BJ (cell line): Measurements from ENCODE around the gene S100A8. TPM values are rescaled to one million over a fixed set of nuclear protein-coding genes. Genes with fewer than 3 reads are reported as not detected.
A peak's percentile ranks its signal among the peaks of the same experiment; 100 is the strongest.

Source experiments
- CTCF ChIA-PET: fragments of 350-600 bp; formaldehyde crosslinking; extraction: SDS; loops from one replicate; lab custom pipeline; 2021; ENCODE audit warnings: antibody characterized with exemption, inconsistent platforms; lab: Yijun Ruan, JAX
- POLR2A ChIA-PET: fragments of 300-600 bp; sonication (Branson Sonifier 250); formaldehyde crosslinking; extraction: SDS; loops from one replicate; lab custom pipeline; 2021; ENCODE audit warnings: antibody characterized with exemption; lab: Charles Lee
- DNase-seq: peaks from one replicate; pipeline ENCODE4 v3.0.0-alpha.2; 2011; ENCODE audit warnings: low read depth
- H3K27me3 ChIP-seq: 2 replicates; pipeline ENCODE4 v1.6.0; 2011; ENCODE audit warnings: low read length; ENCODE audit not compliant: control insufficient read depth, insufficient read depth
- H3K36me3 ChIP-seq: 2 replicates; pipeline ENCODE4 v1.5.1; 2011; ENCODE audit warnings: low read length; ENCODE audit not compliant: control insufficient read depth, insufficient read depth
- H3K4me3 ChIP-seq: 2 replicates; pipeline ENCODE4 v1.5.1; 2011; ENCODE audit warnings: low read depth, mild to moderate bottlenecking, control low read depth, low read length
- CTCF ChIP-seq: IDR thresholded peaks from 2 replicates; pipeline ENCODE4 v1.5.1; 2011; ENCODE audit warnings: low read depth, mild to moderate bottlenecking, control low read depth, inconsistent platforms, low read length, moderate library complexity; ENCODE audit not compliant: insufficient read depth
- polyA plus RNA-seq: library from polyadenylated mRNA; depleted of rRNA; stranded (reverse); fragments of >200 nt; gene quantifications from 2 replicates; pipeline ENCODE4 v1.2.3, GENCODE V29; 2011

Gene S100A8
- polyA plus RNA-seq, 1 experiment: not detected

- DNase-seq: no peak
- ChIA-PET POLR2A (no interaction called here), CTCF (interaction anchor here (0.7 to 17.9 kb wide), 15 partner anchors 9 to 397 kb away, joined by 3 to 404 read pairs (median 4); no protein-coding TSS in a partner anchor)
- Histone ChIP-seq H3K36me3 (no peaks in the 10 kb centered on the region), H3K4me3 (no peak overlapping the region), H3K27me3 (peaks cover 5% of the 10 kb centered on the region; the same call in 1 of the 2 replicates)
- no peak for TF ChIP-seq CTCF
Observed at GRCh38 chr1:153354515-153355193, 36.2 kb downstream of the S100A8 start.

DNA sequence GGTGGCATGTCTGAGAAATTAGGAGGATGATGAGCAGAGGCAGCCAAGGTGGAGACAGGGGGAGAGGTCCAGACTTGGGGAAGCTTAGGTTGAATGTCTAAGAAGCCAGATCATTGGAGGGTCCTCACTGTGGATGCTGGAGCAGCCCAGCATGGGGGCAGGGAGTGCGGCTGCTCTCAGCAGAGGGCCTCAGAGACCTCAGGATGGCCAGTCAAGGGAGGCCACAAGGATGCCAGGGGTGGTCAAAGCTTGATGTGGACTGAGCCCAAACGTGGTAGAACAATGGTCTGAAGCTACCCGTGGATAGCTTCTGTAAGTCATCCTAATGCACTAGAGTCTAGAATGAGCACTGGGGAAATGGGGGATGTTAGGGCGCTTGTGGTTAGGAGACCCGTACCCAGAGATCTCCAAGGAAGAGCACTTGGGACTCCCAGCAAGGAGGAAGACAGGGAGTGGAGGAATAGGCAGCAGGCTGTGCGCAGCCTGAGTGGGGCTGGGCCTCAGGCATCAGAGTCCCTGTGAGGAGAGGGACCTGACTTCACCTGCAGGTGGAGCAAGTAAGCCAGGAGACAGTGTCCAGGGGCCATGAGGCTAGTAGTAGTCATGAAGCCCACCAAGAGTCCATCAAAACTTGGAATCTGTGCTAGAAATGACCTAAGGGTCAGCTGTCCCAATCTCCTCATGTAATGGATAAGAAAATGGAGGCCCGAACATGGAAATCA lies 37.5 kb downstream of the S100A8 start:
- TF ChIP-seq CTCF: peak; percentile 43
- Histone ChIP-seq H3K4me3 (no peak overlapping the region), H3K36me3 (no peaks in the 10 kb centered on the region), H3K27me3 (peaks cover 6% of the 10 kb centered on the region; the same call in 1 of the 2 replicates)
- DNase-seq: no peak
- ChIA-PET CTCF (interaction anchor here (0.7 to 17.9 kb wide), 23 partner anchors 9 to 395 kb away, joined by 3 to 404 read pairs (median 4); no protein-coding TSS in a partner anchor), POLR2A (no interaction called here)

- POLR2A ChIA-PET: no interaction called here
- Histone ChIP-seq H3K36me3 (no peaks in the 10 kb centered on the region), H3K27me3 (peaks cover 6% of the 10 kb centered on the region; the same call in 1 of the 2 replicates), H3K4me3 (no peak overlapping the region)
- CTCF ChIA-PET: interaction anchor here (0.7 to 17.9 kb wide), 28 partner anchors 9 to 594 kb away, joined by 3 to 404 read pairs (median 4); partner anchors contain the start of gene DENND4B
- no peak for DNase-seq
- TF ChIP-seq CTCF: peak; percentile 80
Observed at GRCh38 chr1:153352523-153352922, 38.4 kb downstream of the S100A8 start.

DNA sequence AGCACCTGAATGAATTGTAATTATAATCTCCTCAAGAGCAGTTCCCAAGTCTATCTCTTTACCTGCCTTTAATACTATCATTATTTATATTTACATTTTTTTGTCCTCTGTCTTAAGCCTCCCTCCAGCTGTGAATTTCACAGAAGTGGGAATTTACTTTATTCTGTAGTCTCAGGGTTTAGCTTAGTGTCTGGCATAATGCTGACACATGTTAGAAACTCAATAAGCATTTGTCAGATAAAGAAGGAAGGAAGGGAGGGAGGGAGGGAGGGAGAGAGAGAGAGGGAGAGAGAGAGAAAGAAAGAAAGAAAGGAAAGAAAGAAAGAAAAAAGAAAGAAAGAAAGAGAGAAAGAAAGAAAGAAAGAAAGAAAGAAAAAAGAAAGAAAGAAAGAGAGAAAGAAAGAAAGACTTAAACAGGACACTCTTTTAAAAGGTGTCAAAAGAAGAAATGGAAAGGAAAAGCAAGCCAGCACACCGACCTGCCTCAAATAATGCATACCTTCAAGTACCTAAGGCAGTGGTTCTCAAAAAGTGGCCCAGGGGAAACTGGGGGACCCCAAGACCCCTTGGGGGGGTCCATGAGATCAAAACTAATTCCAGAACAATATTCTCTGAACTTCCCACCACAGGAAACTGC lies 40.4 kb downstream of the S100A8 start:
- no peaks in the 10 kb centered on the region for H3K36me3 ChIP-seq
- CTCF ChIA-PET: interaction anchor here (17.9 kb wide), 1 partner anchor 145 kb away, joined by 404 read pairs; no protein-coding TSS in a partner anchor
- POLR2A ChIA-PET: no interaction called here
- no peak for TF ChIP-seq CTCF
- no peak overlapping the region for H3K4me3 ChIP-seq
- H3K27me3 ChIP-seq: peaks cover 6% of the 10 kb centered on the region; the same call in 1 of the 2 replicates
- DNase-seq: no peak
